ENCODE measurements around the gene IRX5.

IRX5 gene

DNA sequence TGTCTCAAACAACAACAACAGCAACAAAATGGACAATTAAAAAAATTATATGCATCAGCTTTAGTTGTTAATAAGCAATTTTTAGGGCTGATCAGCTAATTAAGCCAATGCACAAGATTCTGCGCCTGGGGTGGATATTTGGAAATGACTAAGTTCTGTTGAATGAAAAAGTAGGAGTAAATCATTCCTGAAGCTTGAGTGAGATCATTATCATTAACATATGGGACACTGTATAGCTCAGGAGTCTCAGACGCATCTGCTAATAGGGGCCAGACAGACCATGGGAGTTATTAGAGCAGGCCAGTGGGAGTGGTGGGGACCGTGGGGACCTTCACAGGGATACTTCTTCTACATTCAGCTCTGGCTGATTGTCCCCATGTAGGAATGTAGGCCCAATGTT lies 22.8 kb downstream of the IRX5 start:
- no peak for DNase-seq

DNA sequence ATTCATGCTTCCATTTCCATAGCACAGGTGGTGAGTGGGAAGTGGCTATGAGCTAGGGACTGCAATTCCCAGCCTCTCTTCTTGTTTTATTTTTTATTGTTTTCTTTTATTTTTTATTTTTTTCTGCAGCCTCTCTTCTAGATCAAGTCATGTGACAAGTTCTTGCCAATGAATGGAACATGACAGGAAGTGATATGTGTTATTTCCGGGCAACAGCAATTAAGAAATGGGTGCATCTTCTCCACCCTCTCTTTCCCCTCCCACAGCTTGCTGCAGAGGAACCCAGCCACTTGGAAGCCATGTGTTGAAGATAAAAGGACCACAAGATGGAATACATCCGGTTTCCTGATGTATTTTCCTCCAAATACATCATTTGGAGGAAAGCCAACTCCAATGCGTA lies 23.6 kb downstream of the IRX5 start:
- no peak for DNase-seq

DNA sequence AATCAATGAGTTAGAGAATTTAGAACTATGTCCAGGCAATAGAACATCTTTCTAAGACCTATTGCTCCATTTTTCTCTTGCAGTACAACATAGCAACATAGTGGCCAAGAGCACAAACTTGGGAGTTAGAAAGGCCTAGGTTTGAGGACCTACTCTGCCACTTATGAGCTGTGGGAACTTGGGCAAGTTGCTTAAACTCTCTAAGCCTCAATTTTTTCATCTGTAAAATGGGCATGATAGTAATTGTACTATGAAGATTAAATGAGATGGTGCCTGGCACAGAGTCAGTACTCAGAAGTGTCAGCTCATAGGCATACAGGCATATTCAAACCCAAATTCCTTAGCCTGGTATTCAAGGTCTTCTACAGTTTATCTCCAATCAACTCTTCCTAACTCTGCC lies 25.1 kb downstream of the IRX5 start:
- DNase-seq = no peak

DNA sequence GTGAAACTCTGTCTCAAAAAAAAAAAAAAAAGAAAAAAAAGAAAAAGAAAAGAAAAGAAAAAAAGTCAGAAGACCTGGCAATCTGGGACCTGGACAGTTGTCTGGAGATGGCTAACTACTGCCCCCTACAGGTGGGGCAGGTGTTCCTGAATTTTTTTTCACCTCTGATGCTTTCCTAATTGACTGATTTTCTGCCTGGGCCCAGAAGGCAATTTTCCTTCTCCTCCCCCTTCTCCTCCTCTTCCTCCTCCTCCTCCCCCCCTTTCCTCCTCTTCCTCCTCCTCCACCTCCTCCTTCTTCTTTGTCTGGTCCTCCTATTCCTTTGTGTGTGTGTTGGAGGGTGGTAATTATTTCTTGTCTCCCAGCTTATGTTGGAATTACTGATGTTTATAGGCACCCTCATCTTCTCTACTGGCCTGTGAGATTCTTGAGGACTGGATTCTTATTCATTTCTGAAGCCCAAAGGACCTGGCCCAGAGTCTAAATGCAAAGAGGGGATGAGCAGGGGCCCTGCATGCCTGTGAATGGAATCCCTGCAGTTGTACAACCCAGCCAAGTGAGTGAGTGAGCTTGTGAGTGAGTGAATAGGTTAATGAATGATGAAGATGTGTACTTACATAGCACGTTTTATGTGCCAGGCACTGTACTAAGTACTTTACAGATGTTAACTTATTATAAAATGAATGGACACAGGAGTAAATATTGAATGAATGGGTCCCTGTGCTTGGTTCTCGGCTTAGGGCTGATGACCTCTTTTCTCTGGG lies 26.9 kb downstream of the IRX5 start:
- peak; percentile 78 for DNase-seq

DNA sequence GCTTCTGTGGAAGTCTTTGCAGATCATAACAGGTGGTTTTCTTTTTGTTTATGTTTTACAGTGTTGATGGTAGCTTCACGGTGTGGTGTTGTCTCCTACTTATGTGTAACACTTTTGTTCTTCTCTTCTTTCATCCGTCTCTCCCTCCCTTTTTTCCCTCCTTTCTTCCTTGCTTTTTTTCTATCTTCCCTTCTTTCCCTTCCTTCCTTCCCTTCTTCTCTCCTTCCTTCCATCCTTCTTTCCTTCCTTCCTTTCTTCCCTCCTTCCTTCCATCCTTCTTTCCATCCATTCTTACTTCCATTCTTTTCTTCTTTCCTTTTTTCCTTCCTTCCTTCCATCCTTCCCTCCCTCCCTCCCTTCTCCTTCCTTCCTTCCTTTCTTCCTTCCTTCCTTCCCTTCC lies 31.4 kb downstream of the IRX5 start:
- DNase-seq = no peak

DNA sequence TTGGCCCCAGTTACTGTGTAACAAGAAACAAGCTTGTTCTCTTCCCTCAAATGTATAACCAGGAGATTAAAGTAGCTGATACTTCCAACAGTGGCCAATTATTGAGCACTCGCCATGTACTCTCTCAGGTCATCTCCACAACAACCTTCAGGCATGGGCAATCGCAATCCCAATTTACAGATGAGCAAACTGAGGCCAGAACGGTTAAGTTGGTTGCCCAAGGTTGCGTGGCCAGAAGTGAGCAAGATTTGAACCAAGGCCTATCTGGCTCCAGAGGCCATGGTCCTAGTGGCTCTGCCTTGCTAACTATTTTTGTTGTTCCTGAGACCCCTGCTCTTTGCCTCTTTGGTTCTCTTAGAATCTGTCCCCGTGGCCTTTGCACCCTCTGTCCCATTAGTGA lies 33.6 kb downstream of the IRX5 start:
- no peak for DNase-seq

DNA sequence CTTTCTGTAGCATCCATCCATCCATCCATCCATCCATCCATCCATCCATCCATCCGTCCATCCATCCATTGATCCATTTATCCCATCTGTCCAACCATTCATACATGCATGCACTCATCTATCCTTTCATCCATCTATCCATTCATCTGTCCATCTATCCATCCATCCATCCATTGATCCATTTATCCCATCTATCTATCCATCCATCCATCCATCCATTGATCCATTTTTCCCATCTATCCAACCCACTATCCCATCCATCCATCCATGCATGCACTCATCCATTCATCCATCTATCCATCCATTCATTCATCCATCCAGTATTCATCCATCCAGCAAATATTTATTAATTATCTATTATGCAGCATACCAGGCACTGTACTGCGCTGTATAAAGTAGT lies 34.8 kb downstream of the IRX5 start:
- DNase-seq = no peak

DNA sequence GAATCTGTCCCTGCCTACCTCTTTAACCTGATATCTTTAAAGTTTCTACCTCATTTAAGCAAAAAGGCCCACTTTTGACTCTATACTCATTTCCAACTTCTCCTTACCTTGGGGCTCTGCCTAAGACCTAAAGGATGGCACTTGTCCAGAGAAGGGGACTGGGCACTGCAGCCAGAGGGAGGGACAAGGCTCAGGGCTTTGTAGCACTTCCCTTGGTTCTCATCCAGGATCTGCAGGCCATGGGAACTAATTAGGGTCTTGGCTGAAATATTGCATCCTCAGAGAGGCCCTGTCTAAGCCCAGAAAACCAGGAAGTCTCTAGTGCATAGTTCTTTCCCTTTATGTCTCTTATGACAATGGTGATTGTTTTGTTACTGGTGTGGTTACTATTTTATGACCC lies 37.3 kb downstream of the IRX5 start:
- DNase-seq = no peak

DNA sequence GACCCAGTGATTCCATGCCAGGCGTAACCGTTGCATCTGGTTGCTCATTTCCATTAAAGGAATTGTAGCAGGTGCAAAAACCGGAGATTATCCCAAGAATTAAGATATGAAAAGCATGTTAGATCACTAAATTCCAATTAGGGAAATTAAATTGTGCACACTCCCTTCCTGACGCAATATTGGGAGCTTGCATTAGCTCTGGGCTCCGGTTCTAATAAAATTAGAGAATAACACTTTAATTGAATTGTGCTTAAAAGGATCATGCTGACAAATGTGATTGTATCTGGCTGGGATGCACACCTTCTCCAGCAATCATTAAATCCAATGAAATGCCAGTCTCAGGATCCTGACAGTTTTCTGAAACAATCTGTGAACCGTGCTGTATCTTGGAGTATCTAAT lies 38.1 kb downstream of the IRX5 start:
- DNase-seq = no peak

DNA sequence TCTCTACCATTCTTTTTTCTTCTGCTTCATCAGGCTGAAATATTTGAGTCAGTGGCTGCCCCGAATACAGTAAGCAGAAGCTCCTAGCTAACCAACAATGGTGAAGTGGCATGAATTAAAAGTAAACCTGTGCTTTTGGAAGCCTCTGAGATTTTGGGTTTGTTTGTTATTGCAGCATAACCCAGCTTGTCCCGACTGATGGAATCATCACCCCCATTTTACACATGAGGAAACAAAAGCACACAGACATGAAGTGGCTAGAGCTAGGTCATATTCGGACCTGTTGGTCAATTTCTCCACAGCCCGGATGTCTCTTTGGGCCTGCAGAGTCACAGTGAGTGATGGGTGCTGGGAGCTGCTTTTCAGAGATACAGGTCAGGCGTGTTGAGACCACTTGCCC lies 39.4 kb downstream of the IRX5 start:
- no peak for DNase-seq

DNA sequence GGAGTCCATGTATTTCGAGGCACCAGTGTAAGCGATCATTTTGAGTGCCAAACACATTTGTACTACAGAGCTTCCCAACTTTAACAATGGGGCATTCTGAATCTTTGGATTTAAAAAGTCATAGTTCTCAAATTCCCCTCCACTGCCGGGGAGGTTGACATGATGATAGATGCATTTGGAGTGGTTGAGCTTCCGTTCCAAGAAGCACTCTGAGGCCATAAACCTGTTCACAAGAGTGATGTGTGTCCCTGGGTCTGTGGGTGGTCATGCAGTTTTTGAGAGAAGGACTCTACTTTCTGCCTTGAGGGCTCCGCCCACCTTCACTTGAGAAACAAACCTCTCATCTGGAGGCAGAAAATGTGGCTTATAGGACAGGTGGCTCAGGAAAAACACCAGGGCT lies 43.7 kb downstream of the IRX5 start:
- no peak for DNase-seq

DNA sequence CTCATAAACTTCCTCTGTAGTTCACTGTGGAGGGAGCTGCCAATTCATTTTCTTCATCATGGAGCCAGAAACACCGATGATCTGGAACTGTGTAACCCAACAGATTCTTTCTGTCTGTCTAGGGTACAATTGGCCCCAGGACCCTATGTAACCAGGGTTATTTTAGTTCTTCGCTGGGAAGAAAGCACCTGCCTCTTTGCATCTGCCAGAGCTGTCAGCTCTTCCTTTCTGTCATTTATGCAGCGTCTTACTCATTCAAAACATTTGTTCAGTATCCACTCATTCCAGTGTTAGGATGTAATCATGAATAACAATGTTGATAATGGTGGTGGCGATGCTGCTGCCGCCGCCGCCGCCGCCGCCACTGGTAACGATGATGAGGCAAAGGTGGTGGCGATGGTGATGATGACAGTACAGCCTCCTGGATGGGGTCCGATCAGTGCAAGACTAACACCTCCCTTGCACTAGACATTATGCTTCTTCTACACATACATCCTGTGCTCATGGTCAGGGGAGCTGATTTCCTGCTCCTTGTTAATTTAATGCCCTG lies 46.1 kb downstream of the IRX5 start:
- no peak for DNase-seq

DNA sequence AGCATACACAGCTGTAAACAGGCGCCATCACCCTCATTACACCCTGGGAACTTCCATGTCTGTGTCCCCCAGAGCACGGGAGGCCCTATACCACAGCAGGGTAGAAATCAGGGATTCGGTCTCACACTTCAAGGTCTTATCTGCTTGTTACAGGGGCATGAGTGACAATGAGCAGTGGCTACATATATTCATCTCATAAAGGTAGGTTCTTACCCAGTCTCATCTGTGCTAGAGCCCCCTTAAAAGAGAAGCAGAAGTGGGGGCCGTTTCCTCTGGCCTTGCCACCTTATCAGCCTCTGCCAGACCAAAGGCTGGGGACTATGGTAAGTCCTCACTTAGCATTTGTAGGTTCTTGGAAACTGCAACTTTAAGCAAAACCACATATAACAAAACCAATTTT lies 46.5 kb downstream of the IRX5 start:
- no peak for DNase-seq

DNA sequence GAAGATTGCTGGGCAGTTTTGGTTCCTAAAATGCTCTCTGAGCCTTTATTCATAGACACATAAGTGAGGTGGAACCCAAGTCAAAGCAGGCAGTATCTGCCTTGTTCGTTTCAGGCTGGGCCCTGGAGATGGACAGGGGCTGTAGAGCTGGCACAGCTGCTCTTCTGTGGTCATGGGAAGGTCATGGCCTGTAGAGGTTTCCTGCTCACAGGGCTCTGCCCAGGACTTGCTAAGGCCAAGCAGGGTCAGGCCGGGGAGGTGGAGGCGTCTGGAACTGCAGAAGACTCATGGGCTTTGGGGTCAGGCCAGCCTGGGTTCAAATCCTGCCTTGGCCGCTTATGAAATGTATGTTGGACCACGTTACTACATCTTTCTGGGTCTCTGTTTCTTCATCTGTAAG lies 50.2 kb downstream of the IRX5 start:
- DNase-seq = no peak

Measured in RPMI8226 (cell line).